RPMI7951 (cell line): Measurements from ENCODE around the gene CSF1R. TPM values are rescaled to one million over a fixed set of nuclear protein-coding genes. Genes with fewer than 3 reads are reported as not detected.

ENCODE experiments used
- DNase-seq: peaks from one replicate; pipeline ENCODE4 v3.0.0-alpha.2; 2012; ENCODE audit warnings: low read depth
- total RNA-seq: library from RNA; depleted of rRNA; stranded (reverse); fragments of >200 nt; shearing (Covaris generic); gene quantifications from 2 replicates; pipeline ENCODE4 v1.2.3, GENCODE V29; 2014

CSF1R gene
- total RNA-seq, 1 experiment from 2014 or later = 4.3 TPM

GRCh38 chr5:150069672-150070627, 16.4 kb downstream of the CSF1R start:
- DNase-seq = no peak

- no peak for DNase-seq
Observed at GRCh38 chr5:150068961-150069645, 17.3 kb downstream of the CSF1R start.

- peak; percentile 66 for DNase-seq
Observed at GRCh38 chr5:150068472-150068871, 17.9 kb downstream of the CSF1R start.

GRCh38 chr5:150068071-150068470, 18.3 kb downstream of the CSF1R start:
- no peak for DNase-seq

- no peak for DNase-seq
Observed at GRCh38 chr5:150067405-150067960, 18.9 kb downstream of the CSF1R start.

GRCh38 chr5:150066901-150067396, 19.4 kb downstream of the CSF1R start:
- peak; percentile 87 for DNase-seq

GRCh38 chr5:150066436-150066835, 19.9 kb downstream of the CSF1R start:
- no peak for DNase-seq

GRCh38 chr5:150065886-150066285, 20.5 kb downstream of the CSF1R start:
- DNase-seq = peak; percentile 93

GRCh38 chr5:150065346-150065745, 21.0 kb downstream of the CSF1R start:
- peak; percentile 81 for DNase-seq

GRCh38 chr5:150064681-150065220, 21.6 kb downstream of the CSF1R start:
- peak; percentile 45 for DNase-seq

- DNase-seq = no peak
Observed at GRCh38 chr5:150063638-150064037, 22.7 kb downstream of the CSF1R start.

GRCh38 chr5:150062216-150062922, 24.0 kb downstream of the CSF1R start:
- DNase-seq = no peak

GRCh38 chr5:150061538-150061995, 24.8 kb downstream of the CSF1R start:
- DNase-seq = no peak

GRCh38 chr5:150060471-150060870, 25.9 kb downstream of the CSF1R start:
- no peak for DNase-seq

GRCh38 chr5:150059623-150060022, 26.7 kb downstream of the CSF1R start:
- no peak for DNase-seq

- peak; percentile 97 for DNase-seq
Observed at GRCh38 chr5:150058480-150059126, 27.8 kb downstream of the CSF1R start.

GRCh38 chr5:150057996-150058395, 28.4 kb downstream of the CSF1R start:
- DNase-seq = no peak

GRCh38 chr5:150057511-150057910, 28.8 kb downstream of the CSF1R start:
- no peak for DNase-seq

GRCh38 chr5:150057052-150057451, 29.3 kb downstream of the CSF1R start:
- no peak for DNase-seq

GRCh38 chr5:150056075-150056443, 30.3 kb downstream of the CSF1R start:
- no peak for DNase-seq
